K562 (cell line): ENCODE results near the gene SRRM5. TPM values are rescaled to one million over a fixed set of nuclear protein-coding genes. Genes with fewer than 3 reads are reported as not detected.
A peak's percentile ranks its signal among the peaks of the same experiment; 100 is the strongest.

ENCODE experiments used
- ATAC-seq: fragments of 200-7000 bp; cut with Tn5 transposase; 3 replicates; pipeline ENCODE4 v1.9.1; 2020; ENCODE audit warnings: moderate library complexity
- BruUV-seq: library from RNA; stranded (reverse); fragments of 400-500 nt; replicated peaks from 2 replicates; lab custom pipeline; 2021; lab: Mats Ljungman, UMichigan
- CTCF ChIA-PET: fragments of 300-600 bp; formaldehyde crosslinking; extraction: SDS; loops from one replicate; lab custom pipeline; 2021; ENCODE audit warnings: low intra/inter-chr PET ratio; lab: Yijun Ruan, JAX
- POLR2A ChIA-PET: fragments of 300-600, 350-650 bp; sonication (Branson Sonifier 250); formaldehyde crosslinking; extraction: SDS; loops from one replicate; lab custom pipeline; 2021; ENCODE audit warnings: antibody characterized with exemption, inconsistent platforms; lab: Yijun Ruan, JAX
- DNase-seq, 4 experiments: peaks; one replicate each; pipeline versions ENCODE4 v3.0.0 to v3.0.0-alpha.2; 2011 to 2018; ENCODE audit warnings: low spot score in 3 of 4, mixed read lengths in 3 of 4; ENCODE audit errors: extremely low read depth in 1 of 4
- FAIRE-seq: peaks from 2 replicates; lab custom pipeline; 2011; peaks lifted over from hg19 to GRCh38; lab: Jason Lieb, UNC
- H2AFZ ChIP-seq: 2 replicates; pipeline ENCODE4 v1.6.0; 2011; ENCODE audit warnings: low read depth, low read length, control low read depth, inconsistent platforms
- H3K27ac ChIP-seq: fragments of 200-600 bp; 3 replicates; pipeline ENCODE4 v1.8.0; 2011; ENCODE audit warnings: low read depth, mild to moderate bottlenecking, control low read depth, inconsistent platforms, low read length, moderate library complexity, mixed read lengths; ENCODE audit errors: extremely low read depth
- H3K27me3 ChIP-seq, 2 experiments: fragments of 300-600 bp in 1 of 2; 2 replicates in 1 of 2; 3 replicates in 1 of 2; pipeline versions ENCODE4 v1.6.0 to v1.8.0; 2011; ENCODE audit warnings: inconsistent platforms in 2 of 2, low read length in 2 of 2, mild to moderate bottlenecking in 1 of 2, mixed read lengths in 1 of 2, moderate library complexity in 1 of 2; ENCODE audit not compliant: control insufficient read depth in 2 of 2, insufficient read depth in 2 of 2
- H3K36me3 ChIP-seq: fragments of 300-600 bp; 3 replicates; pipeline ENCODE4 v1.8.0; 2011; ENCODE audit warnings: mild to moderate bottlenecking, low read length, inconsistent platforms; ENCODE audit not compliant: control insufficient read depth, insufficient read depth
- H3K4me1 ChIP-seq, 2 experiments: fragments of 200-600 bp in 1 of 2; replicated peaks in 1 of 2; 2 replicates in 1 of 2; 3 replicates in 1 of 2; pipeline versions ENCODE4 v1.5.1 to v1.8.0; 2011; ENCODE audit warnings: inconsistent platforms in 2 of 2, low read length in 2 of 2, mild to moderate bottlenecking in 1 of 2, mixed read lengths in 1 of 2, moderate library complexity in 1 of 2; ENCODE audit not compliant: control insufficient read depth in 2 of 2, insufficient read depth in 2 of 2
- H3K4me2 ChIP-seq: 2 replicates; pipeline ENCODE4 v1.6.1; 2011; ENCODE audit warnings: low read length, control low read depth, inconsistent platforms, mixed read lengths; ENCODE audit not compliant: insufficient read depth
- H3K4me3 ChIP-seq: fragments of 200-600 bp; sonication (generic), shearing (Covaris generic); 2 replicates; pipeline ENCODE4 v1.5.1; 2016; ENCODE audit warnings: control low read depth, inconsistent platforms
- H3K79me2 ChIP-seq: fragments of 200-600 bp; 3 replicates; pipeline ENCODE4 v1.8.0; 2011; ENCODE audit warnings: low read length, inconsistent platforms; ENCODE audit not compliant: control insufficient read depth, insufficient read depth
- H3K9ac ChIP-seq, 2 experiments: 2 replicates each; pipeline versions ENCODE4 v1.6.0 to v1.6.1; 2011; ENCODE audit warnings: low read depth in 2 of 2, low read length in 2 of 2, control low read depth in 1 of 2, inconsistent platforms in 1 of 2, mild to moderate bottlenecking in 1 of 2, mixed read lengths in 1 of 2; ENCODE audit not compliant: insufficient read depth in 1 of 2
- H3K9me1 ChIP-seq: one replicate; pipeline ENCODE4 v1.6.0; 2011; ENCODE audit warnings: inconsistent platforms, mild to moderate bottlenecking, low read length, moderate library complexity; ENCODE audit not compliant: control insufficient read depth, insufficient read depth
- H3K9me3 ChIP-seq: replicated peaks from 2 replicates; pipeline ENCODE4 v1.5.1; 2011; ENCODE audit warnings: low read depth, low read length, inconsistent platforms; ENCODE audit not compliant: control insufficient read depth, insufficient read depth
- H4K20me1 ChIP-seq: replicated peaks from 2 replicates; pipeline ENCODE4 v1.6.1; 2011; ENCODE audit warnings: low read length, inconsistent platforms, mixed read lengths; ENCODE audit not compliant: control insufficient read depth, insufficient read depth
- FOXM1 ChIP-seq, 2 experiments: fragments of 450-650 bp in 1 of 2; sonication (generic) in 1 of 2; formaldehyde crosslinking in 1 of 2; IDR thresholded peaks; 2 replicates each; pipeline versions ENCODE4 v1.6.1 to v1.9.0; 2017 to 2022; ENCODE audit warnings: low read depth in 2 of 2, mild to moderate bottlenecking in 2 of 2, missing genetic modification reagents in 1 of 2, moderate library complexity in 1 of 2
- SPI1 ChIP-seq: IDR thresholded peaks from 2 replicates; pipeline ENCODE4 v1.6.1; 2011; ENCODE audit warnings: low read depth, low read length, control low read depth, borderline replicate concordance
- ZNF263 ChIP-seq: sonication (generic); formaldehyde crosslinking; IDR thresholded peaks from 2 replicates; pipeline ENCODE4 v1.8.0; 2022; ENCODE audit warnings: mild to moderate bottlenecking, missing genetic modification reagents, borderline replicate concordance
- WGBS: fragments of 100-300 bp; shearing (Covaris generic); methylation state at CpG from one replicate; pipeline ENCODE4 v1.1.6; 2016; ENCODE audit warnings: low coverage, mixed read lengths; ENCODE audit not compliant: insufficient coverage; ENCODE audit errors: missing lambda C conversion rate; 5-methylcytosine and 5-hydroxymethylcytosine counted together
- in situ Hi-C: fragments of 300-500 bp; cut with MboI; formaldehyde crosslinking; loops from 4 replicates; pipeline ENCODE4 v1.15.0; 2018; ENCODE audit warnings: inconsistent platforms, mixed read lengths
- intact Hi-C: fragments of 100-400 bp; cut with micrococcal nuclease; formaldehyde crosslinking; loops from 2 replicates; pipeline ENCODE4 v1.14.2; 2022
- polyA plus RNA-seq, 8 experiments: library from polyadenylated mRNA; depleted of rRNA in 4 of 8; stranded (reverse) in 5 of 8; unstranded in 3 of 8; fragments of >200 nt; fragmentation: Nextera tagmentation in 2 of 8; fragmentation: Illumina TruSeq in 1 of 8; extraction: Ambion mirVana in 2 of 8; extraction: Trizol in 1 of 8; gene quantifications; 2 replicates each; pipeline versions ENCODE4 v1.2.1 to v1.2.3, GENCODE V29; 2011 to 2014; ENCODE audit warnings: inconsistent platforms in 1 of 8, missing spikeins in 1 of 8
- small RNA-seq: library from RNA; depleted of rRNA; stranded (forward); fragments of <200 nt; gene quantifications from one replicate; pipeline ENCODE3, GENCODE V24; 2014
- total RNA-seq, 7 experiments: library from RNA; depleted of rRNA in 6 of 7; stranded (reverse); fragments of >200 nt in 6 of 7; fragmentation: Illumina TruSeq in 2 of 7; extraction: Trizol in 2 of 7; gene quantifications; 2 replicates each; pipeline versions ENCODE4 v1.2.1 to v1.2.3, GENCODE V29; 2011 to 2021; ENCODE audit warnings: low replicate concordance in 1 of 7

The SRRM5 gene
- total and polyA plus RNA-seq, 9 of the 15 experiments (the other 6 are each of a cell fraction or from before 2014, with no cell fraction given) = 0.09 to 0.45 (median 0.18) TPM; not detected in 2

- no peaks in the 10 kb centered on the region for H3K27me3 ChIP-seq
- H3K9me3 ChIP-seq = no peaks in the 10 kb centered on the region; the same call in 1 of the 2 replicates
- peaks cover 9 to 14% of the 10 kb centered on the region in 2 experiments; a peak in 4 of 5 replicates for H3K4me1 ChIP-seq
- H3K27ac ChIP-seq = no peak overlapping the region
- no peaks in the 10 kb centered on the region; the same call in 2 of the 3 replicates for H3K79me2 ChIP-seq
- no peak overlapping the region for H2AFZ ChIP-seq
- no peak overlapping the region for H3K4me3 ChIP-seq
- CTCF ChIA-PET = no interaction called here
- H3K4me2 ChIP-seq = no peak overlapping the region
- DNase-seq (no peak), FAIRE-seq (no peak), ATAC-seq (no peak)
- H3K9ac ChIP-seq = no peak overlapping the region
- intact Hi-C loops = loop anchor here (10.0 kb wide), 1 partner anchor 129 kb away; the partner anchor contains the start of gene ZNF575
- in situ Hi-C loops = no loop called here
- peaks cover 9% of the 10 kb centered on the region; the same call in 2 of the 3 replicates for H3K36me3 ChIP-seq
- TF ChIP-seq ZNF263 (CRISPR knock-in tag) = no peak
- TF ChIP-seq FOXM1 (IDR thresholded peaks at IDR 0.05; ENCODE audit: low read depth) = no peak
- no peak for TF ChIP-seq FOXM1 (CRISPR knock-in tag; IDR thresholded peaks at IDR 0.05; ENCODE audit: low read depth)
- peak; percentile 49; the same call in 1 of the 2 replicates for TF ChIP-seq SPI1
- no peaks in the 10 kb centered on the region for H3K9me1 ChIP-seq
- no TSS peak for BruUV-seq
- POLR2A ChIA-PET = no interaction called here
- WGBS = 49% methylated on average over 7 of the region's 7 CpGs
- no peaks in the 10 kb centered on the region; the same call in 1 of the 2 replicates for H4K20me1 ChIP-seq
Observed at GRCh38 chr19:43664018-43664417, 52.1 kb downstream of the SRRM5 start.

Small RNAs within 50 kb of the gene (small RNA-seq; reads per million reads assigned to genes)
- gene RN7SL368P = not detected

Other genes with a start within 250 kb of the SRRM5 start
Only the 7 nearest of the 17 such genes appear.
- 31.5 and 40.2 TPM in 2 replicates for gene XRCC1, start 36.6 kb upstream of the SRRM5 start, total RNA-seq (2014; rRNA removed)
- gene XRCC1, start 36.6 kb upstream of the SRRM5 start, total RNA-seq (2014; rRNA removed; fragmentation: Illumina TruSeq; extraction: Trizol) = 10.4 and 13.7 TPM in 2 replicates
- gene XRCC1, start 36.6 kb upstream of the SRRM5 start, total RNA-seq (2015; rRNA removed; fragmentation: Illumina TruSeq; extraction: Trizol) = 24.4 and 24.9 TPM in 2 replicates
- 24.9 and 27.9 TPM in 2 replicates for gene XRCC1, start 36.6 kb upstream of the SRRM5 start, total RNA-seq (2021)
- gene XRCC1, start 36.6 kb upstream of the SRRM5 start, polyA plus RNA-seq (2011; rRNA removed) = 21.8 and 23.3 TPM in 2 replicates
- gene XRCC1, start 36.6 kb upstream of the SRRM5 start, polyA plus RNA-seq (2014; fragmentation: Illumina TruSeq; extraction: Trizol) = 36.9 and 37.0 TPM in 2 replicates
- 1 to 10 TPM; 1.5 to 5.2 TPM for gene XRCC1, start 36.6 kb upstream of the SRRM5 start, polyA plus RNA-seq (2014; fragmentation: Nextera tagmentation; extraction: Ambion mirVana)
- gene XRCC1, start 36.6 kb upstream of the SRRM5 start, polyA plus RNA-seq (2014; rRNA removed) = 33.8 and 34.9 TPM in 2 replicates
- 1.1 TPM in 2 replicates for gene PINLYP, start 36.3 kb upstream of the SRRM5 start, total RNA-seq (2014; rRNA removed)
- gene PINLYP, start 36.3 kb upstream of the SRRM5 start, total RNA-seq (2014; rRNA removed; fragmentation: Illumina TruSeq; extraction: Trizol) = 1.1 and 1.7 TPM in 2 replicates
- 2.2 and 2.7 TPM in 2 replicates for gene PINLYP, start 36.3 kb upstream of the SRRM5 start, total RNA-seq (2015; rRNA removed; fragmentation: Illumina TruSeq; extraction: Trizol)
- gene PINLYP, start 36.3 kb upstream of the SRRM5 start, total RNA-seq (2021) = 1.00 and 2.4 TPM in 2 replicates
- 1.0 and 1.5 TPM in 2 replicates for gene PINLYP, start 36.3 kb upstream of the SRRM5 start, polyA plus RNA-seq (2011; rRNA removed)
- 2.8 and 4.7 TPM in 2 replicates for gene PINLYP, start 36.3 kb upstream of the SRRM5 start, polyA plus RNA-seq (2014; fragmentation: Illumina TruSeq; extraction: Trizol)
- gene PINLYP, start 36.3 kb upstream of the SRRM5 start, polyA plus RNA-seq (2014; fragmentation: Nextera tagmentation; extraction: Ambion mirVana) = 1 to 10 TPM; 4.6 to 6.0 TPM
- gene PINLYP, start 36.3 kb upstream of the SRRM5 start, polyA plus RNA-seq (2014; rRNA removed) = 6.7 and 8.0 TPM in 2 replicates
- gene IRGQ, start 16.0 kb upstream of the SRRM5 start, total RNA-seq (2014; rRNA removed) = 5.3 and 7.3 TPM in 2 replicates
- 8.8 and 9.6 TPM in 2 replicates for gene IRGQ, start 16.0 kb upstream of the SRRM5 start, total RNA-seq (2014; rRNA removed; fragmentation: Illumina TruSeq; extraction: Trizol)
- 7.8 and 7.9 TPM in 2 replicates for gene IRGQ, start 16.0 kb upstream of the SRRM5 start, total RNA-seq (2015; rRNA removed; fragmentation: Illumina TruSeq; extraction: Trizol)
- 16.8 and 19.2 TPM in 2 replicates for gene IRGQ, start 16.0 kb upstream of the SRRM5 start, total RNA-seq (2021)
- gene IRGQ, start 16.0 kb upstream of the SRRM5 start, polyA plus RNA-seq (2011; rRNA removed) = 8.3 and 11.2 TPM in 2 replicates
- 3.4 and 5.1 TPM in 2 replicates for gene IRGQ, start 16.0 kb upstream of the SRRM5 start, polyA plus RNA-seq (2014; fragmentation: Illumina TruSeq; extraction: Trizol)
- 10 to 100 TPM in 1 of 2 experiments, 1 to 10 TPM in 1; 3.5 to 11.2 TPM for gene IRGQ, start 16.0 kb upstream of the SRRM5 start, polyA plus RNA-seq (2014; fragmentation: Nextera tagmentation; extraction: Ambion mirVana)
- 6.2 and 6.6 TPM in 2 replicates for gene IRGQ, start 16.0 kb upstream of the SRRM5 start, polyA plus RNA-seq (2014; rRNA removed)
- 7.1 and 16.2 TPM in 2 replicates for gene ZNF576, start 15.5 kb upstream of the SRRM5 start, total RNA-seq (2014; rRNA removed)
- gene ZNF576, start 15.5 kb upstream of the SRRM5 start, total RNA-seq (2014; rRNA removed; fragmentation: Illumina TruSeq; extraction: Trizol) = 5.6 and 6.8 TPM in 2 replicates
- 8.8 and 9.9 TPM in 2 replicates for gene ZNF576, start 15.5 kb upstream of the SRRM5 start, total RNA-seq (2015; rRNA removed; fragmentation: Illumina TruSeq; extraction: Trizol)
- 14.2 and 18.2 TPM in 2 replicates for gene ZNF576, start 15.5 kb upstream of the SRRM5 start, total RNA-seq (2021)
- gene ZNF576, start 15.5 kb upstream of the SRRM5 start, polyA plus RNA-seq (2011; rRNA removed) = 7.3 and 9.7 TPM in 2 replicates
- 12.5 and 12.7 TPM in 2 replicates for gene ZNF576, start 15.5 kb upstream of the SRRM5 start, polyA plus RNA-seq (2014; fragmentation: Illumina TruSeq; extraction: Trizol)
- 10 to 100 TPM; 12.2 to 18.2 TPM for gene ZNF576, start 15.5 kb upstream of the SRRM5 start, polyA plus RNA-seq (2014; fragmentation: Nextera tagmentation; extraction: Ambion mirVana)
- gene ZNF576, start 15.5 kb upstream of the SRRM5 start, polyA plus RNA-seq (2014; rRNA removed) = 12.8 and 17.4 TPM in 2 replicates
- gene ZNF428, start 7.5 kb downstream of the SRRM5 start, total RNA-seq (2014; rRNA removed) = 85.7 and 86.9 TPM in 2 replicates
- gene ZNF428, start 7.5 kb downstream of the SRRM5 start, total RNA-seq (2014; rRNA removed; fragmentation: Illumina TruSeq; extraction: Trizol) = 8.4 and 8.8 TPM in 2 replicates
- gene ZNF428, start 7.5 kb downstream of the SRRM5 start, total RNA-seq (2015; rRNA removed; fragmentation: Illumina TruSeq; extraction: Trizol) = 27.5 and 30.4 TPM in 2 replicates
- 42.2 and 49.2 TPM in 2 replicates for gene ZNF428, start 7.5 kb downstream of the SRRM5 start, total RNA-seq (2021)
- 14.9 and 15.9 TPM in 2 replicates for gene ZNF428, start 7.5 kb downstream of the SRRM5 start, polyA plus RNA-seq (2011; rRNA removed)
- gene ZNF428, start 7.5 kb downstream of the SRRM5 start, polyA plus RNA-seq (2014; fragmentation: Illumina TruSeq; extraction: Trizol) = 14.9 and 19.1 TPM in 2 replicates
- under 1 TPM; 0.15 to 0.23 TPM for gene ZNF428, start 7.5 kb downstream of the SRRM5 start, polyA plus RNA-seq (2014; fragmentation: Nextera tagmentation; extraction: Ambion mirVana)
- gene ZNF428, start 7.5 kb downstream of the SRRM5 start, polyA plus RNA-seq (2014; rRNA removed) = 68.7 and 75.7 TPM in 2 replicates
- 1.8 and 2.5 TPM in 2 replicates for gene CADM4, start 27.8 kb downstream of the SRRM5 start, total RNA-seq (2014; rRNA removed)
- 0.61 and 0.87 TPM in 2 replicates for gene CADM4, start 27.8 kb downstream of the SRRM5 start, total RNA-seq (2014; rRNA removed; fragmentation: Illumina TruSeq; extraction: Trizol)
- 0.72 and 1.2 TPM in 2 replicates for gene CADM4, start 27.8 kb downstream of the SRRM5 start, total RNA-seq (2015; rRNA removed; fragmentation: Illumina TruSeq; extraction: Trizol)
- gene CADM4, start 27.8 kb downstream of the SRRM5 start, total RNA-seq (2021) = 1.9 and 2.3 TPM in 2 replicates
- gene CADM4, start 27.8 kb downstream of the SRRM5 start, polyA plus RNA-seq (2011; rRNA removed) = 1.4 and 2.1 TPM in 2 replicates
- gene CADM4, start 27.8 kb downstream of the SRRM5 start, polyA plus RNA-seq (2014; fragmentation: Illumina TruSeq; extraction: Trizol) = 1.3 and 2.2 TPM in 2 replicates
- under 1 TPM; 0.03 to 0.13 TPM for gene CADM4, start 27.8 kb downstream of the SRRM5 start, polyA plus RNA-seq (2014; fragmentation: Nextera tagmentation; extraction: Ambion mirVana)
- 1.7 and 4.6 TPM in 2 replicates for gene CADM4, start 27.8 kb downstream of the SRRM5 start, polyA plus RNA-seq (2014; rRNA removed)
- gene PLAUR, start 58.1 kb downstream of the SRRM5 start, total RNA-seq (2014; rRNA removed) = 13.1 and 15.6 TPM in 2 replicates
- gene PLAUR, start 58.1 kb downstream of the SRRM5 start, total RNA-seq (2014; rRNA removed; fragmentation: Illumina TruSeq; extraction: Trizol) = 6.9 and 8.1 TPM in 2 replicates
- 10.8 and 12.4 TPM in 2 replicates for gene PLAUR, start 58.1 kb downstream of the SRRM5 start, total RNA-seq (2015; rRNA removed; fragmentation: Illumina TruSeq; extraction: Trizol)
- 10.8 and 12.9 TPM in 2 replicates for gene PLAUR, start 58.1 kb downstream of the SRRM5 start, total RNA-seq (2021)
- 8.4 and 17.5 TPM in 2 replicates for gene PLAUR, start 58.1 kb downstream of the SRRM5 start, polyA plus RNA-seq (2011; rRNA removed)
- 13.6 and 14.4 TPM in 2 replicates for gene PLAUR, start 58.1 kb downstream of the SRRM5 start, polyA plus RNA-seq (2014; fragmentation: Illumina TruSeq; extraction: Trizol)
- 10 to 100 TPM in 1 of 2 experiments, 1 to 10 TPM in 1; 7.0 to 10.9 TPM for gene PLAUR, start 58.1 kb downstream of the SRRM5 start, polyA plus RNA-seq (2014; fragmentation: Nextera tagmentation; extraction: Ambion mirVana)
- 14.3 and 16.2 TPM in 2 replicates for gene PLAUR, start 58.1 kb downstream of the SRRM5 start, polyA plus RNA-seq (2014; rRNA removed)